ENCODE measurements around the gene SLC26A4. TPM values are rescaled to one million over a fixed set of nuclear protein-coding genes. Genes with fewer than 3 reads are reported as not detected.

SLC26A4 gene
- total RNA-seq, 1 experiment from 2014 or later = 0.33 TPM

DNA sequence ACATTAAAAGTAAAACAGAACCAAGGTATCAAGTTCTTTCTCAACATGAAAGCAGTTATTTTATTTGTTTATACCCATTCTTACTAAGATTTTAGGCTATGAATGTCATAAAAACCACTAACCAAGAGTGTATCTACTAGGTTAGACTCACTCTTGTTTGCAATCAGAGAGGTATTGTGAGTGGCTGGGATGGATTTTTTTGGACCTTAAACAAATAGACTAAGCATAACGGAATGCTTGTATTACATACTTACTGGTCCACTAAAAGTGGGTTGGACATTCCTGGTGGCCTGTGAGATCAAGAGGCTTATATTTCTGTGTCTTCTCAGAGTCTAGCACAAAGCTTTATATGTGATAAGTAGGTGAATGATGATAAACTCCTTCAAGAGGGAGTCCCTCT, 50.7 kb downstream of the SLC26A4 start:
- no peak overlapping the region for H4K91ac ChIP-seq (ENCODE audit: insufficient read length, low read depth, low read length)
- no peak overlapping the region for H2BK12ac ChIP-seq (ENCODE audit: insufficient read length, low read depth, low read length)
- H2BK5ac ChIP-seq (ENCODE audit: insufficient read length, low read length) = no peak overlapping the region
- H3K27me3 ChIP-seq (ENCODE audit: insufficient read depth, low read length) = no peaks in the 10 kb centered on the region
- H3K27ac ChIP-seq (ENCODE audit: insufficient read length, low read depth, low read length) = no peak overlapping the region
- no peaks in the 10 kb centered on the region for H4K20me1 ChIP-seq (ENCODE audit: control insufficient read depth, insufficient read depth, insufficient read length)
- no peak overlapping the region for H3K56ac ChIP-seq (ENCODE audit: insufficient read length, low read depth, low read length)
- H2AFZ ChIP-seq (ENCODE audit: low read length) = no peak overlapping the region
- no peak overlapping the region for H2BK20ac ChIP-seq (ENCODE audit: low read depth, low read length, poor library complexity, severe bottlenecking)
- H4K5ac ChIP-seq (ENCODE audit: insufficient read length, low read depth, low read length) = no peak overlapping the region
- Mint-ChIP-seq H3K27ac (no peak overlapping the region), H3K36me3 (ENCODE audit: insufficient read depth in 1 of 3, low read depth in 3 of 3) (no peaks in the 10 kb centered on the region), H3K27me3 (ENCODE audit: low read depth) (no peaks in the 10 kb centered on the region), H3K9me3 (no peaks in the 10 kb centered on the region), H3K4me1 (no peaks in the 10 kb centered on the region), H3K4me3 (no peak overlapping the region)
- H3T11ph ChIP-seq (ENCODE audit: low read length) = no peak overlapping the region
- no peak overlapping the region for H3K23ac ChIP-seq (ENCODE audit: insufficient read length, low read depth, low read length)
- no peak overlapping the region for H3K9ac ChIP-seq (ENCODE audit: extremely low read depth, insufficient read length, low read length)
- no peaks in the 10 kb centered on the region for H3K23me2 ChIP-seq (ENCODE audit: insufficient read length, low read depth, low read length, poor library complexity, severe bottlenecking)
- no CpG with 5 or more reads among the region's 1 CpG for WGBS (ENCODE audit: extremely low coverage, insufficient read length, low lambda C conversion rate)
- no peak overlapping the region for H2BK15ac ChIP-seq (ENCODE audit: low read depth, low read length)
- H3K4ac ChIP-seq (ENCODE audit: low read depth, low read length) = no peak overlapping the region
- DNase-seq = no peak
- TF ChIP-seq, protein P1, sequence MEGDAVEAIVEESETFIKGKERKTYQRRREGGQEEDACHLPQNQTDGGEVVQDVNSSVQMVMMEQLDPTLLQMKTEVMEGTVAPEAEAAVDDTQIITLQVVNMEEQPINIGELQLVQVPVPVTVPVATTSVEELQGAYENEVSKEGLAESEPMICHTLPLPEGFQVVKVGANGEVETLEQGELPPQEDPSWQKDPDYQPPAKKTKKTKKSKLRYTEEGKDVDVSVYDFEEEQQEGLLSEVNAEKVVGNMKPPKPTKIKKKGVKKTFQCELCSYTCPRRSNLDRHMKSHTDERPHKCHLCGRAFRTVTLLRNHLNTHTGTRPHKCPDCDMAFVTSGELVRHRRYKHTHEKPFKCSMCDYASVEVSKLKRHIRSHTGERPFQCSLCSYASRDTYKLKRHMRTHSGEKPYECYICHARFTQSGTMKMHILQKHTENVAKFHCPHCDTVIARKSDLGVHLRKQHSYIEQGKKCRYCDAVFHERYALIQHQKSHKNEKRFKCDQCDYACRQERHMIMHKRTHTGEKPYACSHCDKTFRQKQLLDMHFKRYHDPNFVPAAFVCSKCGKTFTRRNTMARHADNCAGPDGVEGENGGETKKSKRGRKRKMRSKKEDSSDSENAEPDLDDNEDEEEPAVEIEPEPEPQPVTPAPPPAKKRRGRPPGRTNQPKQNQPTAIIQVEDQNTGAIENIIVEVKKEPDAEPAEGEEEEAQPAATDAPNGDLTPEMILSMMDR (conservative IDR thresholded peaks at IDR 0.05) = no peak
- no peak overlapping the region for H2BK120ac ChIP-seq (ENCODE audit: low read depth, low read length, poor library complexity, severe bottlenecking)
- H2AK5ac ChIP-seq (ENCODE audit: insufficient read length, low read length) = no peak overlapping the region
- H3K14ac ChIP-seq (ENCODE audit: insufficient read depth, low read length) = no peak overlapping the region
- no peak overlapping the region for H3K4me2 ChIP-seq (ENCODE audit: insufficient read depth, insufficient read length, low read length)
- no peaks in the 10 kb centered on the region for H3K9me3 ChIP-seq (ENCODE audit: control insufficient read depth, low read depth, low read length)
- H3K18ac ChIP-seq (ENCODE audit: insufficient read length, low read depth, low read length) = no peak overlapping the region
- H3K4me1 ChIP-seq (ENCODE audit: insufficient read depth, low read length) = no peaks in the 10 kb centered on the region
- no peaks in the 10 kb centered on the region for H3K79me1 ChIP-seq (ENCODE audit: insufficient read depth, low read depth, low read length, poor library complexity, severe bottlenecking)
- H3K79me2 ChIP-seq (ENCODE audit: insufficient read depth, low read length) = no peaks in the 10 kb centered on the region
- H4K8ac ChIP-seq (replicated peaks; ENCODE audit: insufficient read length, low read depth, low read length) = no peak overlapping the region

Data from H9 (cell line).